SK-N-MC (cell line): Measurements from ENCODE around the gene RBM20.

Source experiments
- EZH2 ChIP-seq: fragments of 200-600 bp; sonication (generic); IDR thresholded peaks from one replicate; pipeline ENCODE4 v1.6.1; 2017; ENCODE audit warnings: antibody characterized with exemption
- FOXP2 ChIP-seq: optimal IDR thresholded peaks from 2 replicates; pipeline ENCODE3; 2011; ENCODE audit warnings: mild to moderate bottlenecking, moderate library complexity; ENCODE audit not compliant: insufficient read depth; ENCODE audit errors: extremely low read length, control extremely low read depth
- POLR2AphosphoS5 ChIP-seq: IDR thresholded peaks from 2 replicates; pipeline ENCODE4 v1.6.1; 2012; ENCODE audit warnings: mild to moderate bottlenecking, low read depth, low read length, borderline replicate concordance

DNA sequence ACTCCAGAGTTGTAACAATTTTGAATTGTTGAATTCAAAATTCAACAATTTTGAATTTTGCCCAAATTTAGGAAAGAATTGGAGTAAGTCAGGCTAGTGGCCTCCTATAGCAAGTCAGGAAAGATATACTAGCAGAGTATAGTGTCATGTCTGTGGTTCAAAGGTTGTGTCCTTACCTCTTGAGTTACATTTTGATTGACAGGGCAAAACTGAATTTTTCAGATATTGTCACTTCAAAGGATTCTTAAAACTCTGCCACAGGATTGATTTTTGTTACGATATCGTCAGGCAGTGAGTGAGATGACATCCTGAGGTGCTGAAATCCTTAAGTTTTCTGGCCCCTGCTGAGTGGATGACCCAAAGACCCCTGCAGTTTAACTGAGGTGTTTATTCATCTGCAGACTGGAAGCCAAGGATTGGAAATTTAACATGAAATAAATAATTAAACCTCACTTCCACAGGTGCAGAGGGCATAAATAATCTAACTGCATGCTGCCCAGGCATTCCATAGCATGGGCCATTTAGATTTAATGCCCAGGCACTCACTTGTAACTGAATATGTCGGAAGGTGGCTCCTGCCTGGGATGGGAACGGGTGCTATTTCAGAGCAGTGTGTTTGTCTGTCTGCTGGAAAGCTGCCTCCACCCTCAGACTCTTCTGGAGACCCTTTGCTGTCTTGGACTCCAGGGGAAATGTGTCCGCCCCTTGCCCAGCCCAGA, 50.8 kb downstream of the RBM20 start:
- TF ChIP-seq EZH2 = no peak
- TF ChIP-seq FOXP2 = no peak
- TF ChIP-seq POLR2AphosphoS5 = no peak
